Activated CD8-positive, alpha-beta memory T cell treated with anti-CD3 and anti-CD28 coated beads for 4 hours (primary cell): ENCODE results near the gene KMT5B.

ENCODE experiments used
- DNase-seq, 2 donors: peaks; one replicate each; pipeline ENCODE4 v3.0.0-alpha.2; 2020; ENCODE audit warnings: low read depth in 2 of 2

KMT5B gene

DNA sequence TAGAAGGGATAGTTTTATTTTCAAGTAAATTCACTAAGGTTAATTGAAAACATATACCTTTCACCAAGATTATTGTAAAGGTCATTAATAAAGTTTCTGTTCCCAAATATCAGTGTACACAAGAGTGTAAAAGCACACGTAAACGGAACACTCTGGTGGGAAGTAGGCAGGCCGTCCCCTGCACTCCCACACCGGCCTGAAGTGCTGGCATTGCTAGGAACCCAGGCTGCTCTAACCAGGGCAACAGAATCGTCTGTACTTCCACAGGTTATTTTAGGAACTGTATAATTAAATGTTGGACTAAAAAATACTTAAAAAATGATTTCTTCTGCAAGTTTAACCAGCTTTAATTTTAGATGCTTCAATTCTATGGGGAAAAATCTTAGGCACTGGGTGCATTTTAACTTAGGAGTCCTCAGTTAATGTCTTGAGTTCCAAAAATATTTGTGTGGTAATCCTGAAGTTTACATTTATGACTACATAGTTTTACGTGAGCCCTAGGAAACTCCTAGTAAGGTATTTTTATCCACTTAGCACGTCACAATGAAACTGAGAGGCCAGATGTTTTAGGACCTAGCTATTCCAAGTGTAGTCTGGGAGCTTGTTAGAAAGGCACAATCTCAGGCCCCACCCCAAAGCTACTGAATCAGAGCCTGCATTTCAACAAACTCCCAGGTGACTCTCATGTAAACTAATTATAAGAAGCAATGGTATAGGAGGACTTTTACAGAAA, 31.2 kb downstream of the KMT5B start:
- DNase-seq = no peak

DNA sequence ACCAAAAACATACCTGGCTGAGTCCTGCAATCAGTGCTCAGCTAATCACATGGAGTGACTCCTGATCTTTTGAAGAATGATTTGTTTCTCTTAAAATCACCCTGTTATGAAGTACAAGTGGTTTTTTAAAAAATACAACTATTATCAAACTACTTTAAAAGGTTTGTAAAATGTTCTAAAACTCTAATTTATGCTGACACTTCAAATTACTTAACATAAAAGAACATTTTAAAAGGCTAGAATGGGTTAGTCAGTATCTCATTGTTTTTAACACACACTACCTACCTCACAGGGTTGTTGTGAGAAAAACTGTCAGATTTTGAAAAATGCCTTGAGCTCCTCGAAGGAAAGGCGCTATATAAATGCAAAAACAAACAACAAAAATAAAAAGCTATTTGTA, 33.2 kb downstream of the KMT5B start:
- DNase-seq = no peak

DNA sequence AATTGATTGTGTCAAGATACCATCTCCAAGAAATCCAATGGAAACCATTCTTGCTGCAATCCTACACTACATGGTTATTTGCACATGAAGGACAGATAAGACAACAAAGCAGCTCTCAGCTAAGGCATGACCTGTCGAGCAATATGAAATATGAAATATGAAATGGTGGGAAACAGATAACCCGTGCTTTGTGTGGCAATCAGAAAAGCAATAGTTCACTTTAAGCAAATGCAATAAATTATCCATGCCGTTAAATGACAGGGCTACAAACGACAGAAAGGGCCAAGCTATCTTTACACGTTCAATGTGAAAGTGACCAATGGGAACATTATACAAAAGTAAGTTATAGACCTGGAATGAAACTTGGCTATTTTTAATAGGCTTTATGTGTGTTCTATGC, 35.2 kb downstream of the KMT5B start:
- no peak for DNase-seq

DNA sequence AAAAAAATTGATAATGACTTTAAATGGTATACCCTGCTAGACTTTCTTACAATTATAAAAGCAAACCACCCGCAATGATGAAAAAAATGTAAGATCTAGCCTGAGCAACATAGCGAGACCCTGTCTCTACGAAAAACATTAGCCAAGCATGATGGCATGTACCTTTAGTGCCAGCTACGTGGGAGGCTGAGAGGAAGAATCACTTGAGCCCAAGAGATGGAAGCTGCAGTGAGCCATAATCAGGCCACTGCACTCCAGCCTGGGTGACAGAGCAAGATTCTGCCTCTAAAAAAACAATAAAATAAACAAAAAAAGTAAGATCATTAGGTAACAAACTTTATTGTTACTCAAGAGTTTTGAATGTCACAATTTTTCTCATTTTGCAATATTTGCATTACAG, 39.2 kb downstream of the KMT5B start:
- no peak for DNase-seq

DNA sequence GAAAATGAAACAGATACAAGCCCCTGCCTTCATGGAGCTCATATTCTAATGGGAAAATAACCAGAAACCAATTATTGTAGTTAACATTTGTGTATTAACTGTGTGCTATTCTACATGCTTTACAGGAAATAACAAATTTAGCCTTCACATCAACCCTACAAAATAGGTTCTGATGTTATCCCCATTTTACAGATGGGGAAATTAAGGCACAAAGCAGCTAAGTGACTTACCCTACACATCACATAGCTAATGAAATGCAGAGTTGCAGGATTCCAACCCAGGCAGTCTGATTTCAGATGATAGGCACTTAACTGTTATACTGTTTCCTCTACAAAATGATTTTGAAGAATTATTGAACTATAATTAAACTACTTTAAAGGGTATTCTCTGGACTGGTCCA, 43.7 kb downstream of the KMT5B start:
- no peak for DNase-seq

DNA sequence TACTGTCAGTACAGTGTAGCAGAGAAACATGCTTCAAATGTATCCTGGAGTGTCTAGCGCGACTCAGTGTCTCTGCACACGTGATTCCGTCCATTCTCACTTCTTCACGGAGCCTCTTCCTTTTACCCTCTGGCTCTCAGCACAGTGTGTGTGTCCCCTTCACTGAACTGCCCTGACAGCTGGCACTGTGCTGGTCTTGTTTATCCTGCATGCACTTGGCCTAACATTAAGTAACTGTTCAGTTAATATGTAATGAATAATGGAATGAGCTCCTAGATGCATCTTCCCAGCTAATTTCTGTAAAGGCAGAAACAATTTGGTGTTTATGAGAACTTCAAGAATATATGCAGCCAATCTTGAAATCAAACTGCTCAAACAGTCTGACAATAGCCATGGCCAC, 44.4 kb downstream of the KMT5B start:
- no peak for DNase-seq

DNA sequence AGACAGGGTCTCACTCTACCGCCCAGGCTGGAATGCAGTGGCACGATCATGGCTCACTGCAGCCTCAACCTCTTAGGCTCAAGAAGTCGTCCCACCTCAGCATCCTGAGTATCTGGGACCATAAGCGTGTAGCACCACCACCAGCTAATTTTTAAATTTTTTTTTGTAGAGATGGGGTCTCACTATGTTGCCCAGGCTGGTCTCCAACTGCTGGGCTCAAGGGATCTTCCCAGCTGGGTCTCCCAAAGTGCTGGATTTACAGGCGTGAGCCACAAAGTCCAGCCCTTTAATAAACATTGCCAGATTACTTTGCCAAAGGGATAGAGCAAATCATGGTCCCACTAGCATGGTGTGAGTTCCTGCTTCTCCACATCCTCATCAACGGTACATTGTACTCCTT, 45.6 kb downstream of the KMT5B start:
- DNase-seq = no peak

DNA sequence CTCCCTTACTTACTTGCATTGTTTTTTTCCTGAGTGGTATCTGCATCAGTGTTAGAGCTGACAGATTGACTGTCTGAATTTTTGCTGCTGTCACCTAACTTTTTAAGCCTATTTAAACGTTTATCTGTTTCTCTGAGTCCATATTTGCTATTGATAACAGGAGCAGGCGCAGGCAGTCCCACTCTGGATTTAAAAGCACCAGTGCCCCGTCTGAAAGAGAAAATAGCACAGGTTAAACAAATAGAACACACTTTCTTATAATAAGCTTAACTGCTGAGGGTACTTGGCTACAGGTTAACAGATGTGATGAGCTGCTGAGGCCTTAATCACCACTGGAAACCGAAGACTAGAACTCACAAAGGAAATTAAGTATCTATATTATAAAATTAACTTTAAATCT, 46.1 kb downstream of the KMT5B start:
- no peak for DNase-seq

DNA sequence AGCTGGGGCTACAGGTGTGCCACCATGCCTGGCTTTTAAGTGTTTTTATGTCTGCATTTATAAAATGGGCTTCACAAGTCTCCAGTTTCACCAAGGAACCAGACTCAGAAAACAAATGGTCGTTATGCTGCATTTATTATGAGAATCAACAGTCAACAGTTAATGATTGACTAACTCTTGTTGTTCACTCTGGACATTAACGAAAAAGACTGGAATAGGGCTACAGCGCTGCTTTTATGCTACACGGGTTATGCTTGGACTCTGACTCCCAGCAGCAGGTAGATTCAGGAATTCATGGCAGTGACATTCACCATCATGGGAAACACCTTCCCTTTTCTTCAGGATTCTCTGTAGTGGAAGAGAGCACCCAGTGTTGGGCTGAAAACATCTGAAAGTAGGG, 47.5 kb downstream of the KMT5B start:
- no peak for DNase-seq

DNA sequence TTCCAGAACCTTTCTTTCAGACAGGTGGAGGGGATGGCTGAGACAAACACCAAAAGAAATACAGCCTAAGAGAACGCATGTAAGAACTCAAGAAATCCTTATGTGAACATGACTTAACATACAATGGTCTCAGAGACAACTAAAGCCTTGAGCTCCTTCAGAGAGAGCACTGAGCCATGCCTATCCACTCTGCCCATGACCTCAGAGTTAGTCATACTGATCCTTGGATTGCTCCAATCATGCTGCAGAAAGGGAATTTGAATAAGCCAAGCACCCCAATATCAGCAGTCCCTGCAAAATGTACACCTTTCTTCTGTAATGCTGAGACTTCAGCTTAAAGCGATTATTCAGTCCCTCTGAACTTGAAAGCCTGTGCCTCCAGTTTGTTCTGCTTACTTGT, 48.7 kb downstream of the KMT5B start:
- no peak for DNase-seq

DNA sequence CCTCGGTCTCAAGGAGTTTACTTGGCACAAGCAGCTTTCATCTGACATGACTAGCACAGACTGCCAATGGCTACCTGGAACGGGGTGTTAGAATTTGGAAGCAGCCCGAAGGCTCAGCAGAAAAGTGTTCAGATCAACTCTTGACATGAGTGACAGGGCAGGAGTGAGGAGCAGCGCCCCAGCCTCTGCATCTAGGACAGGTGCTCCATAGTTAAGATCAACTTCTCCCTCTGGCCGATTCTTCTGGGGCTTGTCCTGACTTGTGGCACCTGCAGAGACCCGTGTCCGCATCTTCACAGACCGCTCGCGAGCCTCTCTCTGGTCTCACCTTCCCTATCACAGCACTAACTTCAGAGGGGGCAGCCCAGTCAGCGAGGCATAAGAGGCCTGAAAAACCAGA, 49.4 kb downstream of the KMT5B start:
- DNase-seq = no peak

DNA sequence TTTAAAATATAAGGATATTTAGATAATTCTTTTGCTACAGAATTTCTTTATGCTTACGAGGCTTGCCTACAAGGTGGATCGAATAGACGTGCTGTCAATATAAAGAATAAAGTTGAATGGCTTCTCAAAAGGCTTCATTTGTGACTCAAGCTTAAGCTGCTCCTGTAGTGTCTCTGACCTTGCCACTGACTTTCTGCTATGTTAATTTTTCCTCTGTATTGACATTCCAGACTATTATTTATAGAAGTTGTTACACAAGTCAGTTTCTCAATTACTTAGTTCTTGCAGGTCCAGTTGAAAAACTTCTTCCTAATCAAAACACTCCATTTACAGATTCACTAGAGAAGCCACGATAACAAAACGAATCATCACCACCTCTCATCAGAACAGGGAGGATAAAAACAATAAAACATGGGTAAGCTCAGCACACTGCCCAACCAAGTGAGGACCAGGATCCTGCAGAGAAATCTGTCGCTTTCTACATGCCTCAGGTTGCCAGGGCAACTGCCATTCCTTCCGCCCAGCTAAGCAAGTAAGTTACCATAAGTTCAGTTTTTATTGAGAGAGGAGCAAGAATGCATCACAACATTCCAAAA, 52.9 kb downstream of the KMT5B start:
- no peak for DNase-seq

DNA sequence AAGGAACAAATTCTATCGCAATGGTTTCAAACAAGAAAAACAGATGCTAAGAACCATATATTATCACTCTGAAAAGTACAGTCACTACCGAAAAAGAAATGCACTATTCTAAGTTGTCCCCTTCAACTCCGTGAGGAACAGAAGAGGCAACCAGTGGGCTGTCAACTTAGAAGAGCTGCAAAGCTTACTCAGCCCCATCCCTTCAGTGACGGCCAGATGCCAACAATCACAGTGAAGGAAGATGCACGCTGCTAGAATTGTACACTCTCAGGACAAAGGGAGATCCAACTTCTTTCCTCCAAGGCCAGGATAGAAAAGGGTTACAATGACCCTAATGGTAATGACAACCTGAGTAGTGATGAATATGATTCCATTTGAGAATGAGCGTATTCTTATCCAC, 53.4 kb downstream of the KMT5B start:
- DNase-seq = no peak

DNA sequence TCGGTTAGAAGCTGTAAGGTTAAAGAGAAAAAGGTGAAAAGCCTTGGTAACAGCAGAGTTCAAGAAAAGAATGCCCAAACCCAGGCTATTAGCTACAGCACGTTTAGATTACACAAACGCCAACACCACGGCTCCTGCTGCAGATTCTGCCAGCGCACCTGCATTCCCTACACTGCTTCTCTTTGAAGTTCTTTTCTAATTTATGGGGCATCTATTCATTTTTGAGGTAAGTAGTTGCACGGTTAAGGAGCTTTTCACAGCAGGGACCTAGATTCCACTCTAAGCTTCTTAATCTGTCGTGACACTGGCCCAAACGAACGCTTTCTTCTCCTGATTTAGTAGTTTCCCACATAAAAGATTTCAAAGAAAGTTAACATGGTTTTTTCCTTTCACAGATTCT, 53.9 kb downstream of the KMT5B start:
- DNase-seq = no peak

DNA sequence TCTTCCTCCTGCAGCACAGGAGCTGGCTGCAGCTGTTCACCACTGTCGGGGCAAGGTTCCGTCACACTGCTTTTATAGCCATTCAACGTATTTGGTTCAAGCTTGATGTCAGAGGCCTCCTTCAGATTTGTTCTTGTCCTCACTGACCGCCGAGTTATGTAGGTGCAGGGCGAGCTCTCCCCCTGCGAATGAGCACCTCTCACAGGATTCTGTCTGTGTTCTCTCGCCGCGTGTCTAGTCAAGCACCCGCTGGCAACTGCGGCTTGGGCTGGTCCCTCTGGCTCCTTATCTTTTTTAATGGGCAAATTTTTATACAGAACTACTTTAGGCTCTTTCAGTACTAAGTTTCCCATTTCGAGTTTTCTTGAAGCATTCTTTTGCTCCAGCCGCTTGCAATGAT, 54.5 kb downstream of the KMT5B start:
- no peak for DNase-seq

DNA sequence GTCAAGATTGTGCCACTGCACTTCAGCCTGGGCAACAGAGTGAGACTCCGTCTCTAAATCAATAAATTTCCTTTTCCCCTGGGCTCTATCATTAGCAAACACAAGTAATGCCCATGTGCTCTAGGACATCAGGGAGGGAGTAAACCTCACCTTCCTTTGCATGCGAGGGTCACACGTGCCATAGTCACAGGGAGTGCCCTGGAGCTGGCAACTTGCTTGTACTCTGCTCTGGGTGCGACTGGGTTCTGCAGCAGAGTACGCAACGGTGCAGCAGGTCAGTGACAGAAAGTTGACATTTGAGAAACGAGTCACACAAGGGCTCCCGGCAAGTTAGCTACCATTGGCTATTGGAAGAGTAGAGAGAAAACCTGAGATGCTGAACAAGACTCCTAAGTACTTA, 59.4 kb downstream of the KMT5B start:
- DNase-seq = no peak

DNA sequence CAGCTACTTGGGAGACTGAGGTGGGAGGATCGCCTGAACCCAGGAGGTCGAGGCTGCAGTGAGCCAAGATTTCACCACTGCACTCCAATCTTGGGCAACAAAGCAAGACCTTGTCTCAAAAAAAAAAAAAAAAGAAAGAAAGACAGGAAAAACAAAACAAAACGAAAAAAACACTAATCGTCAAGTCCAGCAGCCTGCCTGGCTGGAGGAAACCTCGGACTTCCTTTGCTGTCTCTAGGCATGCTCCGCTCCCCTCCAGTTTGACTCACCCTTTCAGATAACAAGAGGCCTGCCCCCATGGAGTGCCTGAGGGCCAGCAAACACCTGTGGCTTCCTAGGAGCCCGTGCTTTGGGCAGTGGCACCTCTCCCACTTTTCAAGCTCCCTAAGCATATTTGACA, 63.1 kb downstream of the KMT5B start:
- no peak for DNase-seq

DNA sequence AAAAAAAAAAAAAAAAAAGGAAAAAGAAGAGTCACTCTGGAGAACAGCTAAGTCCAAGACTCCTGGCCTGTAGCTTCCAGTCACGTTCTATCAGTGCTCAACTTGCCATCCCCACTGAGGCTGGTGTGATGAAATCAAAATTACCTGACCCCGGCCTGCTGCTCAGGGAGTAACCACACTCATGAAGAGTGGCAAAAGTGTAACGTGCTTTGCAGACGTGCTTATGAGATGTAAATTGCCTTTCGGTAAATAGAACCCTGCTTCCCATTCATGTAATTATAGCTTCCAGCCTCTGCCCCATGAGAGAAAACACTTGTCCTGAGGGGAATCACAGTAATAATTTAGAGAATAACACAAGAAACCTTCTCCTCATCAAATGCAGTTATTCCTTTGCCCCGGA, 63.7 kb downstream of the KMT5B start:
- DNase-seq = no peak

DNA sequence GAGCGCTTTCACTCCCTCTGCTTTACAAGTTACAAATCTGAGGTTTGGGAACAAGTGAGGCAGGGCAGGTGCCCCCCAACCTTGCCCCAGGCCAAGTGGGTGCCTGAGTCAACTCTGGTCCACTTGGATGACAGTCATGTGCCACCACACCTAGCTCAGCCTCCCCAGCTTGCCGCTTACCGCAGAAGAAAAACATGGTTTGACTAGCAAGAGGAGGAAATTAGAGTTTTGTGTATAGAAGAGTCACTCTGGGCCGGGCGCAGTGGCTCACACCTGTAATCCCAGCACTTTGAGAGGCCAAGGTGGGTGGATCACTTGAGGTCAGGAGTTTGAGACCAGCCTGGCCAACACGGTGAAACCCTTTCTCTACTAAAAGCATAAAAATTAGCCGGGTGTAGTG, 64.2 kb downstream of the KMT5B start:
- DNase-seq = no peak

DNA sequence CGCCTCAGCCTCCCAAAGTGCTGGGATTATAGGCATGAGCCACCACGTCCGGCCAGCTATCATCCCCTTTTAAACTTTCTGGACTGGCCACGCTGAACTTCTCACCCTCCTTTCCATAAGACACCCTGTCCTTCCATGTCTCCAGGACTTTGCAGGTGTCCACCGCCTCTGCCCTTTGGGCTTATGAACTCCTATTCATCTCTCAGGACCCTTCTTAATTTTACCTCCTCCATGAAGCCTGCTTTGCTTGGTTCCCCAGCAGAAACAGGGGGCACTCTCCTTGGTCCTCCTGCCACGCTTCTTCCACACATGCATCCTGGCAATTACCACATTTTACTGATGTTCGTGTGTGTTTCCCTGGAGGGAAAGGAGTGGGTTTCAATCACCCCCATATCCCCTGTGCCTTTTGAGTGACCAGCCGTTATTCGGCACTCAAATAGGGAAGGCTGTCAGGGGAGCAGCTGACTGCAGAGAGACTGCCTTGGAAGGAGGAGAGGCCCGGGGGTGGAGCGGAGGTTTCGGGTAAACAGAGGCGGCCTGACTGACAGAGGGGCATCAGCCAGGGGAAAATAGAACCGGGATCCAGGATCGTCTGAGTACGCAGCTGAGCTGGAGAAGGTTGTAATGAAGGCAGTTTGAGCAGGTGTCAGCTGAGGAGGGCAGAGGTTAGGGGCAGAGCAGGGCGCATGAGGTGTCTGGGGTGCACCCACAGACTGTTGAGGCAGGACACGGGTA, 64.9 kb downstream of the KMT5B start:
- DNase-seq = no peak

DNA sequence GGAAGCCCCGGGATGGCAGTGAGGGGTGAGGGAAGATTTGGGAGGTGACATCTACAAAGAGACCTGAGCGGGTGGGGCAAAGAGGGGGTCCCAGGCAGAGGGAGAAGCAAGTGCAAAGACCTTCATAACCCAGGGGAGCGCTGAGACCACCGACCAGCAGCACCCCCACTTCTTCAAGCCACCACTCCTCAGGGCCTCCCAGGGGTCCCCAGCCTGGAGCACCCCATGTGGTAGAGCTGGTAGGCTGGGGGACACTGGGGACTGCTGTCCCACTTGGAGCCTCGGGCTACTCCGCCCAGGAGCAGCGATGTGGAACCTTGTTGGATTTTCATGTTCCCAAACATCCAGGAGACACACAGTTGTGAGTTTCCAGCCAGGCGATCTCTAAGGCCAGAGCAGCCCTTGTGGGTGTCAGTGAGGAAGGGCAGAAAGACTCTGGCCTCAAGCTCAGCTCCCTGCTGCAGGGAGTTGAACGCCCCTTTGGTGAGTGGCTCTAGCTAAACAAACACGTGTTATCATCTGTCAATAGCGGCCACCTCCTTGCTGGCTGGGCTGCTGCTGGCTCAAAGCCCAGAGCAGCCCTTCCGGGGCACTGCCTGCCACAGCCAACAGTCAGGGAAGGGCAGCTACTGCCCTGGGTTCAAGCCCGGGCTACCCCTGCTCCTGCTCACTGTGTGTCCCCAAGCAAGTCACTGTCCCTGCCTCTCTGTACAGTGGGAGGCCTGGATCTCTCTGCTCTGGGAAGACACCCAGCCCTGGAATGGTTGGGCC, 66.2 kb downstream of the KMT5B start:
- DNase-seq = no peak

DNA sequence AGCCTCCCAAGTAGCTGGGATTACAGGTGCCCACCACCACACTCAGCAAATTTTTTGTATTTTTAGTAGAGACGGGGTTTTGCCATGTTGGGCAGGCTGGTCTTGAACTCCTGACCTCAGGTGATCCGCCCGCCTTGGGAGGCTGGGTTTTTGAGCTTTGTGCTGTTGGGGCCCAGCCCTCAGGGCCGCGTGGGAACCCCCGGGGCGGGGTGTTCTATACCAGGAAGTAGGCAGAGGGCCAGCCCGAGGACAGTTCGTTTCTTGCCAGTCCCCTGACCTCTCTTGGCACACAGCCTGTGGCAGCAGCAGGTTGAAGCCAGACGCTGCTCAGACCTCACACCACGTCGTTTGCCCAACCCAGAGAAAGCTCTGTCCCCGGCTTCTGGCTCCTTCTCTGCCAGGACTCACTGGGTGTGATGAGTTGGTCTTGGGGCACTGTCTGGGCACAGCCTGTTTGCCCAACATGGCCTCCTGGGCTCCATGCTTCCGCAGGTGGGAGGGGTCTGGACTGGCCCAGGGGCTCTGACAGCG, 67.0 kb downstream of the KMT5B start:
- DNase-seq = no peak
